Neural progenitor cell (in vitro differentiated cells): ENCODE data around the gene CAPN12.

Source experiments
- CTCF ChIP-seq: fragments of 200-600 bp; sonication (generic); IDR thresholded peaks from 2 replicates; pipeline ENCODE4 v1.5.1; 2017; ENCODE audit warnings: antibody characterized with exemption, mild to moderate bottlenecking
- EZH2 ChIP-seq: fragments of 200-600 bp; sonication (generic); IDR thresholded peaks from 2 replicates; pipeline ENCODE4 v1.6.1; 2017; ENCODE audit warnings: antibody characterized with exemption, mild to moderate bottlenecking, moderate library complexity
- EZH2phosphoT487 ChIP-seq: fragments of 200-600 bp; sonication (generic); IDR thresholded peaks from 2 replicates; pipeline ENCODE4 v1.6.1; 2017; ENCODE audit warnings: antibody characterized with exemption

- TF ChIP-seq CTCF: no peak
- TF ChIP-seq EZH2phosphoT487: no peak
- no peak for TF ChIP-seq EZH2
Observed at GRCh38 chr19:38784224-38784623, 40.0 kb upstream of the CAPN12 start.
